LNCaP clone FGC (cell line): ENCODE measurements around the gene HMX3.

ENCODE experiments used
- DNase-seq: peaks from one replicate; pipeline ENCODE4 v3.0.0-alpha.2; 2011; ENCODE audit warnings: low read depth
- H3K4me3 ChIP-seq: 2 replicates; pipeline ENCODE4 v1.5.1; 2011; ENCODE audit warnings: mild to moderate bottlenecking, low read depth, low read length, control low read depth
- CTCF ChIP-seq: IDR thresholded peaks from 2 replicates; pipeline ENCODE4 v1.5.1; 2012; ENCODE audit warnings: mild to moderate bottlenecking; ENCODE audit not compliant: control insufficient read depth, insufficient read depth; ENCODE audit errors: extremely low read depth

HMX3 gene

GRCh38 chr10:123144697-123145541, 9.1 kb downstream of the HMX3 start:
- H3K4me3 ChIP-seq, result no peak overlapping the region
- TF ChIP-seq CTCF, result peak; percentile 59
- no peak for DNase-seq

- DNase-seq, result no peak
- no peak overlapping the region for H3K4me3 ChIP-seq
- TF ChIP-seq CTCF, result no peak
These were observed 9.8 kb downstream of the HMX3 start for GRCh38 chr10:123145542-123146012.

DNA sequence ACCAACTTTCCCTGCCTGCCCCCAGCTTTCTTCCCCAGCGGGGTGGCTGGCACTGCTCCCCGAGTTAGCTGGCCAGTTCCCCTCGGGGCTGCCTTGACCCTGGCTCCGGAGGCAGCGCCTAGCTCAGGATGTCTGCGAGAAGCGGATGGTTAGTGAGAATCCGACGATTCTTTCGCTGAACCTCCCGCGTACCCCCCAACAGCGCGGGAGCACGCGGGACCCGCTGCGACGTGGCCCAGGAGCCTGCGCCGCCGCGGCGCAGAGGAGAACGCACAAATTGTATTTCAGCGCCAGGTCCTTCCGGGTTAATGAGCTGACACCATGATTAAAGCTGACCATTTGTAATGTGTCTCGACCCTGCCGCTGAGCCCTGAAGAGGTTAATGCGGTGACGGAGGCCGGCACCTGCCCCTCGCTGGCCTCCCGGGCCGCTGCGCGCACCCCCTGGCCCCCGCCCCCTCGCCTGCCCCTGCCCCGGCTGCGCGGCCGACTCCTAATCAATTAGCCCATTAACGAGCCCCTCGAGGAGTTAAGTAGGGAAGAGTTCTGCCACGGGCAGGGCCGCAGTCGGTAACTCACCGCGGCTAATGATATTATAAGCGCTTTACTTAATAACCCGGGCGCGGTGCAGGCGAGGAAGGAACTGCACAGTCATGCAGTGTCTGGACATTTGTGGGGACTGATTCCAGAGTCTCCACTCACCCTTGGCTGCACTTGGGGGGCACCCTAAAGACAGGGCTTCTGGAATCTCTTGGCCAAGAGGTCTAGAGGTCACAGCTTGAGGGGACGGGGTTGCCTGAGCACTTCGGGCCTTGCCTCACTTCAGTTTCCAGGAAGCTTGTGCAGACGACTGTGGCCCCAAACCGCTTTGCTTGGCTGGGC, 10.5 kb downstream of the HMX3 start:
- no peak for DNase-seq
- no peak for TF ChIP-seq CTCF

DNA sequence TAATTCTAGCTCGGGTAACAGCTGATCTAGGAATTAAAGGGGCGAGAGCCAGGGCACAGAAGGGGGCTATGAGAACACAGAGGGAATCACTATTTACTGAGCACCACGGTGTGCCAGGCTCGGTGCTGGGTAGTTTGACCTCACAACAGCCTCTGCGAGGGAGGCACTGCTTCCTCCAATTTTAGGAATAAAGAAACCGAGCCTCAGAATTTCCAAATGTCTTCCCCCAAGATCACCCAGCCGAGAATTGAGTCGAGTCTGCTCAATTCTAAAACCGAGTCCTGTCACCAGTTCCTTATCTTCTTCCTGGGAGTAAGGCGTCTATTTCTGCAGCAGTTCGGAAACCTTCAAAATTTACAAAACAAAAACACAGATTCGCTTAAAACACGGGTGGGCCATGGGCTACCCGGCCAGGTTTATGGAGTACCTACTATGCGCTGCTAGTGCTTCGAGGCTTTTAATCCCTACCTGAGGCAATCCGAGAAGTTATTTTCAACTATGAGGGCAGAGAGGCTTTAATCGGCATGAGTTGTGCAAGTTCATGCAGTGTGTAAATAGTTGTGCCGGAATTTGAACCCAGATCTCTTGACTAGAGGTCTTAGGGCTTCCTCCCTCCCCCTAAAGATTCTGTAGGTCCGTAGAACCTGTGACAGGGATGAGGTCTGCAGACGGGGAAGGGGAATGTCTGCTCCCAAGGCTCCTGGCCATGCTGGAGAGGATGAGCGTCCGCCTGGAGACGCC, 11.3 kb downstream of the HMX3 start:
- no peak overlapping the region for H3K4me3 ChIP-seq
- no peak for TF ChIP-seq CTCF
- DNase-seq, result no peak

More for the DNA sequence above, 10.5 kb downstream of the HMX3 start:
- no peak overlapping the region for H3K4me3 ChIP-seq

- DNase-seq, result no peak
- no peak for TF ChIP-seq CTCF
- H3K4me3 ChIP-seq, result no peak within 1 kb of the TSS
These were observed 12.1 kb downstream of the HMX3 start, which contains the start of gene HMX2 for GRCh38 chr10:123147635-123148413. Gene HMX2 (plus strand): TSS chr10:123148136. CDS start chr10:123148379, 243 bp downstream.
